ENCODE data around the gene CYP2D6.

DNA sequence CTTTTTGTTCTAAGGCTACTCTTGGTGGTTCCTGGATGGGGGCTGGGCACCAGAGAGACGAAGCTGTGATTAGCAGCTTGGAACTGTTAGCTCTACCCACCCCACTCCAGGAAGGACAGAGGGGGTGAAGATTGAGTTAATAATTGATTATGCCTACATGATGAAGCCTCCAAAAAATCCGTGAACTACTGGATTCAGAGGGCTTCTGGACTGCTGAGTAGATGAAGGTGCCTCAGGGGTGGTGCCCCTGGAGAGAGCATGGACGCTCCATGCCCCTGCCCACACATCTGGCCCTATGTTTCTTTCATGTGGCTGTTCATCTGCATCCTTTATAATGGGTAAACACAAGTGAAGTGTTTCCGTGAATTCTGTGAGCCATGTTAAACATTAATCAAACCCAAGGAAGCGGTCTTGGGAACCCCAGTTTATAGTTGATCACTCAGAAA, 47.3 kb upstream of the CYP2D6 start:
- TF ChIP-seq SIN3A (IDR thresholded peaks at IDR 0.05; ENCODE audit: low read depth, low read length) (no peak), EGR1 (IDR thresholded peaks at IDR 0.05; ENCODE audit: borderline replicate concordance in 1 of 2, low read depth in 2 of 2, low read length in 2 of 2) (no peak), SREBF2 (IDR thresholded peaks at IDR 0.05; ENCODE audit: low read length) (no peak), TAF1 (IDR thresholded peaks at IDR 0.05; ENCODE audit: borderline replicate concordance, low read depth, low read length) (no peak), CHD1 (IDR thresholded peaks at IDR 0.05; ENCODE audit: low read depth, low read length) (no peak)
- TF ChIP-seq, protein P1, sequence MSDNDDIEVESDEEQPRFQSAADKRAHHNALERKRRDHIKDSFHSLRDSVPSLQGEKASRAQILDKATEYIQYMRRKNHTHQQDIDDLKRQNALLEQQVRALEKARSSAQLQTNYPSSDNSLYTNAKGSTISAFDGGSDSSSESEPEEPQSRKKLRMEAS (IDR thresholded peaks at IDR 0.05; ENCODE audit: low read depth, low read length), result no peak
- TF ChIP-seq, protein P2, sequence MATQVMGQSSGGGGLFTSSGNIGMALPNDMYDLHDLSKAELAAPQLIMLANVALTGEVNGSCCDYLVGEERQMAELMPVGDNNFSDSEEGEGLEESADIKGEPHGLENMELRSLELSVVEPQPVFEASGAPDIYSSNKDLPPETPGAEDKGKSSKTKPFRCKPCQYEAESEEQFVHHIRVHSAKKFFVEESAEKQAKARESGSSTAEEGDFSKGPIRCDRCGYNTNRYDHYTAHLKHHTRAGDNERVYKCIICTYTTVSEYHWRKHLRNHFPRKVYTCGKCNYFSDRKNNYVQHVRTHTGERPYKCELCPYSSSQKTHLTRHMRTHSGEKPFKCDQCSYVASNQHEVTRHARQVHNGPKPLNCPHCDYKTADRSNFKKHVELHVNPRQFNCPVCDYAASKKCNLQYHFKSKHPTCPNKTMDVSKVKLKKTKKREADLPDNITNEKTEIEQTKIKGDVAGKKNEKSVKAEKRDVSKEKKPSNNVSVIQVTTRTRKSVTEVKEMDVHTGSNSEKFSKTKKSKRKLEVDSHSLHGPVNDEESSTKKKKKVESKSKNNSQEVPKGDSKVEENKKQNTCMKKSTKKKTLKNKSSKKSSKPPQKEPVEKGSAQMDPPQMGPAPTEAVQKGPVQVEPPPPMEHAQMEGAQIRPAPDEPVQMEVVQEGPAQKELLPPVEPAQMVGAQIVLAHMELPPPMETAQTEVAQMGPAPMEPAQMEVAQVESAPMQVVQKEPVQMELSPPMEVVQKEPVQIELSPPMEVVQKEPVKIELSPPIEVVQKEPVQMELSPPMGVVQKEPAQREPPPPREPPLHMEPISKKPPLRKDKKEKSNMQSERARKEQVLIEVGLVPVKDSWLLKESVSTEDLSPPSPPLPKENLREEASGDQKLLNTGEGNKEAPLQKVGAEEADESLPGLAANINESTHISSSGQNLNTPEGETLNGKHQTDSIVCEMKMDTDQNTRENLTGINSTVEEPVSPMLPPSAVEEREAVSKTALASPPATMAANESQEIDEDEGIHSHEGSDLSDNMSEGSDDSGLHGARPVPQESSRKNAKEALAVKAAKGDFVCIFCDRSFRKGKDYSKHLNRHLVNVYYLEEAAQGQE (IDR thresholded peaks at IDR 0.05; ENCODE audit: low read depth, low read length), result no peak

Data from GM12878 (cell line).